Mammary epithelial cell (primary cell): Measurements from ENCODE around the gene AFG1L.

Source experiments
- EZH2 ChIP-seq: IDR thresholded peaks from 2 replicates; pipeline ENCODE4 v1.6.1; 2012; ENCODE audit warnings: low read length, inconsistent platforms, borderline replicate concordance
- TF ChIP-seq, protein P1 (sequence below), 2 donors: IDR thresholded peaks in 1 of 2; conservative IDR thresholded peaks in 1 of 2; 2 replicates each; pipeline ENCODE4 v1.5.1; 2011 to 2012; ENCODE audit warnings: inconsistent platforms in 2 of 2, low read length in 2 of 2, mild to moderate bottlenecking in 2 of 2, control low read depth in 1 of 2, low read depth in 1 of 2; ENCODE audit not compliant: insufficient read depth in 1 of 2; ENCODE audit errors: extremely low read depth in 1 of 2

DNA sequence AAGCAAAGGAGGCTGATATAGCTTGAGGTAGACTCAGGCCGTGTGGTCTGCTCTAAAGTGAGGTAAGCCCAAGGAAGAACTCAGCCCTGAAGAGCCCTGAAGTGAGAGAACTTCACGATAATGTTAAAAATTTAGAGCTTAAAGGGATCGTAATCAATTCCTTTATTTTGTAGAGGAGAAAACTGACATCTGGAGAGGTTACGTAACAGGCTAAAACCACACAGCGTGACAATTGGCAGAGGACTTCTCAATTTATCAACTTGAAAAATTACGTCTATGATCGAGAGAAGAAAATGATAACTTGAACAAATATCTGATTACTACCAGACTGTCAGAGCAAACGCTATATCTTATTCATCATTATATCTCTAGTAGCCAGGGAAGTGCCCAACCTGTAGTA is 144.1 kb downstream of the AFG1L start:
- TF ChIP-seq, protein P1, sequence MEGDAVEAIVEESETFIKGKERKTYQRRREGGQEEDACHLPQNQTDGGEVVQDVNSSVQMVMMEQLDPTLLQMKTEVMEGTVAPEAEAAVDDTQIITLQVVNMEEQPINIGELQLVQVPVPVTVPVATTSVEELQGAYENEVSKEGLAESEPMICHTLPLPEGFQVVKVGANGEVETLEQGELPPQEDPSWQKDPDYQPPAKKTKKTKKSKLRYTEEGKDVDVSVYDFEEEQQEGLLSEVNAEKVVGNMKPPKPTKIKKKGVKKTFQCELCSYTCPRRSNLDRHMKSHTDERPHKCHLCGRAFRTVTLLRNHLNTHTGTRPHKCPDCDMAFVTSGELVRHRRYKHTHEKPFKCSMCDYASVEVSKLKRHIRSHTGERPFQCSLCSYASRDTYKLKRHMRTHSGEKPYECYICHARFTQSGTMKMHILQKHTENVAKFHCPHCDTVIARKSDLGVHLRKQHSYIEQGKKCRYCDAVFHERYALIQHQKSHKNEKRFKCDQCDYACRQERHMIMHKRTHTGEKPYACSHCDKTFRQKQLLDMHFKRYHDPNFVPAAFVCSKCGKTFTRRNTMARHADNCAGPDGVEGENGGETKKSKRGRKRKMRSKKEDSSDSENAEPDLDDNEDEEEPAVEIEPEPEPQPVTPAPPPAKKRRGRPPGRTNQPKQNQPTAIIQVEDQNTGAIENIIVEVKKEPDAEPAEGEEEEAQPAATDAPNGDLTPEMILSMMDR (conservative IDR thresholded peaks at IDR 0.05 in 1 of 2, IDR thresholded peaks at IDR 0.05 in 1 of 2; ENCODE audit: extremely low read depth in 1 of 2, insufficient read depth in 1 of 2, low read depth in 1 of 2, low read length in 2 of 2) = no peak
- TF ChIP-seq EZH2 = no peak
